HEK293T (cell line): ENCODE data around the gene GRM4.

Experiments used
- CTCF ChIA-PET: fragments of 350-600 bp; formaldehyde crosslinking; extraction: SDS; loops from one replicate; lab custom pipeline; 2021; ENCODE audit warnings: antibody characterized with exemption, inconsistent platforms; lab: Yijun Ruan, JAX
- POLR2A ChIA-PET: fragments of 350-600 bp; formaldehyde crosslinking; extraction: SDS; loops from one replicate; lab custom pipeline; 2020; ENCODE audit warnings: antibody characterized with exemption, inconsistent platforms; lab: Yijun Ruan, JAX
- DNase-seq: peaks from one replicate; pipeline ENCODE4 v3.0.0; 2012; ENCODE audit warnings: mixed read lengths; ENCODE audit errors: extremely low spot score
- ARNT ChIP-seq: fragments of 450-650 bp; IDR thresholded peaks from 2 replicates; pipeline ENCODE4 v1.6.1; 2017; ENCODE audit warnings: mild to moderate bottlenecking
- BHLHE40 ChIP-seq: fragments of 450-650 bp; IDR thresholded peaks from 2 replicates; pipeline ENCODE4 v1.6.1; 2016; ENCODE audit warnings: mild to moderate bottlenecking, moderate library complexity, borderline replicate concordance
- CTBP1 ChIP-seq: fragments of 450-650 bp; IDR thresholded peaks from 2 replicates; pipeline ENCODE4 v1.6.1; 2016; ENCODE audit warnings: borderline replicate concordance
- ELF4 ChIP-seq: fragments of 450-650 bp; IDR thresholded peaks from 2 replicates; pipeline ENCODE4 v1.6.1; 2017; ENCODE audit warnings: antibody characterized with exemption
- FOXA1 ChIP-seq: fragments of 450-650 bp; IDR thresholded peaks from 2 replicates; pipeline ENCODE4 v1.6.1; 2016; ENCODE audit warnings: mild to moderate bottlenecking
- FOXK2 ChIP-seq: fragments of 450-650 bp; IDR thresholded peaks from 2 replicates; pipeline ENCODE4 v1.6.1; 2016; ENCODE audit warnings: mild to moderate bottlenecking
- FOXM1 ChIP-seq: fragments of 450-650 bp; IDR thresholded peaks from 2 replicates; pipeline ENCODE4 v1.6.1; 2017; ENCODE audit warnings: mild to moderate bottlenecking, borderline replicate concordance
- HDGF ChIP-seq: fragments of 450-650 bp; IDR thresholded peaks from 2 replicates; pipeline ENCODE4 v1.6.1; 2017; ENCODE audit warnings: antibody characterized with exemption, borderline replicate concordance
- L3MBTL2 ChIP-seq: fragments of 450-650 bp; conservative IDR thresholded peaks from 2 replicates; pipeline ENCODE4 v1.6.1; 2016; ENCODE audit warnings: mild to moderate bottlenecking
- LEF1 ChIP-seq: fragments of 450-650 bp; IDR thresholded peaks from 2 replicates; pipeline ENCODE4 v1.6.1; 2017; ENCODE audit warnings: mild to moderate bottlenecking, borderline replicate concordance
- NFRKB ChIP-seq: fragments of 450-650 bp; IDR thresholded peaks from 2 replicates; pipeline ENCODE4 v1.6.1; 2016; ENCODE audit warnings: mild to moderate bottlenecking, moderate library complexity
- PKNOX1 ChIP-seq: fragments of 450-650 bp; IDR thresholded peaks from 2 replicates; pipeline ENCODE4 v1.6.1; 2016
- SP1 ChIP-seq: fragments of 450-650 bp; IDR thresholded peaks from 2 replicates; pipeline ENCODE4 v1.6.1; 2017
- SUZ12 ChIP-seq: fragments of 450-650 bp; IDR thresholded peaks from 2 replicates; pipeline ENCODE4 v1.6.1; 2016; ENCODE audit warnings: mild to moderate bottlenecking
- TARDBP ChIP-seq: fragments of 450-650 bp; IDR thresholded peaks from 2 replicates; pipeline ENCODE4 v1.6.1; 2016
- ZNF384 ChIP-seq: fragments of 450-650 bp; IDR thresholded peaks from 2 replicates; pipeline ENCODE4 v1.6.1; 2016

GRM4 gene

DNA sequence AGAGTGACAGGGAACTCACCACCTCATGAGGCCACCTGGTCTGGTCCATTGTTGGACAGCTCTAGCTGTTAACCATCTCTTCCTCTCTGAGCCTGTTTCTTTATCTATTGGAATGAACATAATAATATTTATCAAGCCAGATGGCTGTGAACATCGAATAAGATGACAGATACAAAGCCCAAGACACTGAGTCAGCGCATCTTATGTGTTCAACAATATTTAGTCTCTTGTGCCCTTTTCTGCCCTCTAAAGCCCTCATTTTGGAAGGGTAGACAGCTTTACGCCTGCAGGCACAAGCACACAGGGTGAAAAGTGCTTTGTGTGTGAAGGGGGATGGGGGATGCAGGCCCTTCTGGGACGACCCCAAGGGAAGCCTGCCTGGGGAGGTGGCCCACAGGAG is 164.0 kb downstream of the GRM4 start:
- ChIA-PET POLR2A (no interaction called here), CTCF (no interaction called here)
- no peak for TF ChIP-seq HDGF
- TF ChIP-seq PKNOX1 = no peak
- no peak for TF ChIP-seq BHLHE40
- no peak for TF ChIP-seq SUZ12
- no peak for TF ChIP-seq L3MBTL2
- no peak for TF ChIP-seq FOXK2
- TF ChIP-seq FOXA1 = no peak
- TF ChIP-seq SP1 = no peak
- no peak for TF ChIP-seq FOXM1
- no peak for TF ChIP-seq NFRKB
- TF ChIP-seq TARDBP = no peak
- no peak for TF ChIP-seq ZNF384
- TF ChIP-seq CTBP1 = no peak
- TF ChIP-seq ARNT = no peak
- TF ChIP-seq LEF1 = no peak
- TF ChIP-seq ELF4 = no peak
- DNase-seq = no peak

DNA sequence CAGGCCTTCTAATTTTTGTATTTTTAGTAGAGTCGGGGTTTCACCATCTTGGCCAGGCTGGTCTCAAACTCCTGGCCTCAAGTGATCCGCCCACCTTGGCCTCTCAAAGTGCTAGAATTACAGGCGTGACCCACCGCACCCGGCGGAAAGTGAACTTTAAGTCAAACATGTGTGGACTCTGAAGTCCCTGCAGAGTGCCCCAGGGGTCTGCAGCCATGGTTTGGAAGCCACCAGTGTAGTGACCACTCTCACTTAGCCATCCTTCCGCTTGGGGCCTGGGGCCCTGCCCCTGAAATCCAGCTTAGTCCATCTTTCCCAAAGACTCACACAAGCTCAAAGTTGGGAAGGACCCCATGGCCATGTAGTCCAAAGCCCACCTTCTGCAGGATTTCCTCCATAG is 164.5 kb downstream of the GRM4 start:
- CTCF ChIA-PET = no interaction called here
- POLR2A ChIA-PET = no interaction called here
- no peak for DNase-seq
- TF ChIP-seq CTBP1 (no peak), FOXM1 (no peak), NFRKB (no peak), L3MBTL2 (no peak), ZNF384 (no peak)

DNA sequence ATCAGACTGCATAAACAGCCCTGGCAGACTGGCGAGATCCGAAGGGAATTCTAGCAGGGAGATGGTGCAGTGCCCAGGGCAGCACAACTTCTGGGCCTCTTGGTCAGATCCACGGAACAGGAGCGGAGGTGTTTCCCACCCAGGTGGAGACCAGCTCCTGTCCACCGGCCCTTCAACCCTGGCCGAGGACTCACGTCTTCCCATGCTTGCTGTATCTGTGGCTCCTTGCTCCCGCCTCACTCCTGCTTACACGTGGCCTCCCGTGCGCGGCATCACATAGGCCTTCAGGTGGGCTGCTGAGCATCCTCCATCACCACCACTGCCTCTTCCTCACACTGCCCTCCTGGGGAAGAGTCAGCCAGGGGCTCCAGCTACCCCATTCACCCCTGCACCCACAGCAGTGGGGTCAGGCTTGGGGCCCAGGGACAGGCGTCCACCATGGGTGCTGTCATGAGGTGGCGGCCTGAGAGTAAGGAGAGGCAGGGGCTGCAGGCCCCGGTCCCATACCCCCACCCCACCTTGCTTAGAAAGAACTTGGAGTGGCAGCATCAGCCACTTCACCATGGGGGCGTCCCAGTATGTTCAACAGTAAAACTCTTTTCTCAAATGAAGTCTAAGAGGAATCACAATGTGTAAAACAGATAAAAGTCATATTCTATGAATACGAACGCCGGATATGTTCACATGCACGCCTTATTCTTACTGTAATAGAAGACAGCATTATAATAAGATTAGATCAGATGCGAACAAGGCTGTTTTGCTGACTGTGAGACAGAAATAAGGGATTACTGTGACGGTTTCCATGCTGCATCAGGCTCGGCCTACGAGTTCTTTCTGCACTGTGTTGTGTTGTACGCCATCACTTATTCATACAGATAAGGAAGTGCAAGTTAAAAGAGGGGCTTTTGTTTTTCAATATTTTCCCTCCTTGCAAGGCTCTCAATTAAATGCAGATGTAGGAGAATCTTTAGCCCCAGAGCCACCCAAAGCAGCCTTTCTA is 165.4 kb downstream of the GRM4 start:
- TF ChIP-seq LEF1 (no peak), BHLHE40 (no peak), PKNOX1 (no peak), L3MBTL2 (no peak), CTBP1 (no peak), SUZ12 (no peak), ARNT (no peak), HDGF (no peak)
- ChIA-PET POLR2A (interaction anchor here (1.0 kb wide), 1 partner anchor 7 kb away, joined by 3 read pairs; no protein-coding TSS in a partner anchor), CTCF (no interaction called here)
- no peak for DNase-seq

DNA sequence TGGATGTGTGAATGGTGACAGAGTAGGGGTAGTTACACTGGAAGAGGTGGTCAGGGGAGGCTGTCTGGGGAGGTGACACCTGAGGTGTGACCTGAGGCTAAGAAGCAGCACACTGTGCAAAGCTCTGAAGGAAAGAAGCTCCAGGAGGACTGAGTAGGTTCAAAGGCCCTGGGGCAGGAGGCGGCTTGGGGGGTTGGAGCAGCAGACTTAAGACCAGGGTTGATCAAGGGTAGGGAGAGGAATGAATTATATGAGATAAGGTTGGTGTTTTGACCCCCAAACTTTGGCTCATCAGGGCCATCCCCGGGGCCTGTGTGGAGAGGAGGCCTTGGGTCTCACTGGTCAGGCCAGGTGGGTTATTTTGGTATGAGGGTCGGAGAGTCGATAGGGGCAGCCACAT is 166.1 kb downstream of the GRM4 start:
- TF ChIP-seq SUZ12 = no peak
- no peak for TF ChIP-seq NFRKB
- no peak for TF ChIP-seq FOXK2
- DNase-seq = no peak
- CTCF ChIA-PET = no interaction called here
- POLR2A ChIA-PET = interaction anchor here (1.0 kb wide), 1 partner anchor 8 kb away, joined by 3 read pairs; no protein-coding TSS in a partner anchor

DNA sequence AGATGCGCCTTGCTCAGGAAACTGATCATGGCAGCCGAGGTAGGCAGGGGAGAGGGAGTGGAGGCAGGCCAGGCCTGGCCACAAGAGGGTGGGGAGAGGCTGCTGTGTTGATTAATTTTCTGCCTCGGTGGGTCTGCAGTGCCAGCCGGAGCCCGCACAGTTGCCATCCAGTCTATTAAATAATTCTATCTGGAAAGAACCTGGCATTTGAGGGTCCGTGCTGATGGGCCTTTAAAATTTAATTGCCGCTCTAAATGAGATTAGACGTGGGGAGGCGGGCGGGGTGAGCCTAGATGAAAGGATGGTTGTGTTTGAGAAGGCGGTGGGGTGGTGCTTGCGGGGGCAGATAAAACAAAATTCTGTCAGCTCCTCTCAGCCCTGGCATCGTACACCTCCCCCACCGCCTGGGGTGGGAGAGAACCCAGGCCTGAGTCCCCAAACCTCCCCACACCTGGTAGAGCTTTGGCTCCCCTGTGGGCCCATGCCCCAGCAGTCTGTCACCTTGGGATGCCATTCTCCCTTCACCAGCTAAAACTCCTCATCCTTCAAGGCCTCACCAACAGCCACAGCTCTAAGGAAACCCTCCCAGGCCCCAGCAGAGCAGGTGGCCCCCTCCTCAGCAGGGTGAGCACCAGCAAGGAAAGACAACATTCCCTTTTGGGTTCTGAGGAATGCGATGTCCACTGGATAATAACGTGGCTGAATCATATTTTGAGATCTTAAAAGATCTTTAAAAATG is 167.3 kb downstream of the GRM4 start:
- ChIA-PET CTCF (no interaction called here), POLR2A (no interaction called here)
- DNase-seq = no peak
- TF ChIP-seq PKNOX1 (no peak), L3MBTL2 (no peak), LEF1 (no peak), ELF4 (no peak), SUZ12 (no peak), FOXK2 (no peak), HDGF (no peak), CTBP1 (no peak), BHLHE40 (no peak), FOXA1 (no peak), ARNT (no peak), NFRKB (no peak), FOXM1 (no peak), TARDBP (no peak), SP1 (no peak), ZNF384 (no peak)
